ENCODE data around the gene PEX11B. TPM values are rescaled to one million over a fixed set of nuclear protein-coding genes. Genes with fewer than 3 reads are reported as not detected.
"Not testable (repeated sequence)": the region's sequence is repeated elsewhere in the genome, so short reads cannot be mapped to it uniquely, and the experiment has no call there.

PEX11B gene
- total RNA-seq, 4 donors from 2014 or later: 23.2 to 46.0 (median 31.7) TPM

GRCh38 chr1:145927916-145928643, 9.6 kb upstream of the PEX11B start:
- Histone ChIP-seq H3K27ac (peak overlapping the region; percentile 92 to 98 (median 94)), H3K36me3 (peaks cover 4 to 37% of the 10 kb centered on the region in 2 donors), H3K4me3 (peak overlapping the region; percentile 64 to 94 (median 88)), H3K9me3 (no peaks in the 10 kb centered on the region), H3K4me1 (peaks cover 13 to 15% of the 10 kb centered on the region in 2 donors), H3K27me3 (no peaks in the 10 kb centered on the region)
- TF ChIP-seq POLR2A (IDR thresholded peaks at IDR 0.05) (no peak), CTCF (IDR thresholded peaks at IDR 0.05 in 4 of 5, conservative IDR thresholded peaks at IDR 0.05 in 1 of 5) (no peak)
- intact Hi-C loops (cut with DNase I; ENCODE audit: low total_unique reads): loop anchor here (1.0 to 2.0 kb wide), 3 partner anchors 10 to 69 kb away; partner anchors contain the start of genes PEX11B and PIAS3
- no peak for ATAC-seq
- no peak for DNase-seq
- in situ Hi-C loops (cut with MboI; ENCODE audit: low sequenced_read_pairs in 4 of 4): no loop called here

- Histone ChIP-seq H3K4me1 (peaks cover 13 to 16% of the 10 kb centered on the region in 2 donors), H3K36me3 (peaks cover 4 to 37% of the 10 kb centered on the region in 2 donors), H3K9me3 (no peaks in the 10 kb centered on the region), H3K27me3 (no peaks in the 10 kb centered on the region), H3K27ac (peak within 1 kb of the TSS; percentile 92 to 98 (median 94)), H3K4me3 (peak within 1 kb of the TSS; percentile 86 to 94 (median 91))
- peak; percentile 97 for DNase-seq
- in situ Hi-C loops (cut with MboI; ENCODE audit: low sequenced_read_pairs in 4 of 4) (no loop called here), intact Hi-C loops (cut with DNase I; ENCODE audit: low total_unique reads) (loop anchor here (1.0 to 2.0 kb wide), 3 partner anchors 9 to 68 kb away; partner anchors contain the start of genes PEX11B and PIAS3)
- peak; percentile 99 to 100 for ATAC-seq
- TF ChIP-seq POLR2A (IDR thresholded peaks at IDR 0.05) (peak; percentile 99), CTCF (IDR thresholded peaks at IDR 0.05 in 4 of 5, conservative IDR thresholded peaks at IDR 0.05 in 1 of 5) (peak; percentile 60 to 77 (median 73))
Measured at GRCh38 chr1:145927063-145927886, 8.8 kb upstream of the PEX11B start, which contains the start of gene RBM8A. Gene RBM8A (minus strand): TSS chr1:145927484. CDS start chr1:145927426, 58 bp downstream.

- H3K36me3 ChIP-seq: peaks cover 4 to 34% of the 10 kb centered on the region in 2 donors
- intact Hi-C loops (cut with DNase I; ENCODE audit: low total_unique reads): loop anchor here (1.0 to 2.0 kb wide), 3 partner anchors 8 to 68 kb away; partner anchors contain the start of genes PEX11B and PIAS3
- no peak for DNase-seq
- no peak for TF ChIP-seq CTCF (IDR thresholded peaks at IDR 0.05 in 4 of 5, conservative IDR thresholded peaks at IDR 0.05 in 1 of 5)
- no peak for TF ChIP-seq POLR2A (IDR thresholded peaks at IDR 0.05)
- H3K4me1 ChIP-seq: peaks cover 13 to 21% of the 10 kb centered on the region in 2 donors
- ATAC-seq: peak in 1 of 2 donors; percentile 1
- H3K4me3 ChIP-seq: peak overlapping the region; percentile 86 to 94 (median 91)
- in situ Hi-C loops (cut with MboI; ENCODE audit: low sequenced_read_pairs in 4 of 4): no loop called here
- peak overlapping the region; percentile 92 to 98 (median 94) for H3K27ac ChIP-seq
- H3K27me3 ChIP-seq: no peaks in the 10 kb centered on the region
- no peaks in the 10 kb centered on the region for H3K9me3 ChIP-seq
Measured at GRCh38 chr1:145926686-145927062, 8.2 kb upstream of the PEX11B start.

- DNase-seq (no peak), ATAC-seq (no peak)
- in situ Hi-C loops (cut with MboI; ENCODE audit: low sequenced_read_pairs in 4 of 4): no loop called here
- H3K4me1 ChIP-seq: peaks cover 28 to 35% of the 10 kb centered on the region in 2 donors
- no peaks in the 10 kb centered on the region for H3K9me3 ChIP-seq
- no peak overlapping the region for H3K4me3 ChIP-seq
- peak overlapping the region in 3 of 4 donors; percentile 33 to 59 (median 41) for H3K27ac ChIP-seq
- H3K36me3 ChIP-seq: peaks cover 4 to 34% of the 10 kb centered on the region in 2 donors
- TF ChIP-seq POLR2A (IDR thresholded peaks at IDR 0.05) (no peak), CTCF (IDR thresholded peaks at IDR 0.05 in 4 of 5, conservative IDR thresholded peaks at IDR 0.05 in 1 of 5) (no peak)
- intact Hi-C loops (cut with DNase I; ENCODE audit: low total_unique reads): no loop called here
- no peaks in the 10 kb centered on the region for H3K27me3 ChIP-seq
Measured at GRCh38 chr1:145922266-145922665, 3.7 kb upstream of the PEX11B start.

- Histone ChIP-seq H3K4me3 (peak overlapping the region in 3 of 4 donors; percentile 76 to 97 (median 83)), H3K4me1 (peaks cover 25 to 36% of the 10 kb centered on the region in 2 donors), H3K36me3 (peaks cover 4 to 33% of the 10 kb centered on the region in 2 donors), H3K27ac (peak overlapping the region; percentile 92 to 98 (median 92))
- H3K9me3 ChIP-seq; DNase-seq; in situ Hi-C loops (cut with MboI; ENCODE audit: low sequenced_read_pairs in 4 of 4); intact Hi-C loops (cut with DNase I; ENCODE audit: low total_unique reads); H3K27me3 ChIP-seq; ATAC-seq: not testable (repeated sequence)
Measured at GRCh38 chr1:145920297-145920696, 1.8 kb upstream of the PEX11B start.

Measured in gastrocnemius medialis (tissue), 4 donors.